Common myeloid progenitor, CD34-positive (primary cell): Measurements from ENCODE around the gene CPSF4.
"Not testable (repeated sequence)": the region's sequence is repeated elsewhere in the genome, so short reads cannot be mapped to it uniquely, and the experiment has no call there.

Experiments used
- CTCF ChIA-PET: fragments of 350-600 bp; sonication (Branson Sonifier 250); formaldehyde crosslinking; loops from one replicate; lab custom pipeline; 2021; ENCODE audit warnings: antibody characterized with exemption; lab: Charles Lee
- POLR2A ChIA-PET: fragments of 350-600 bp; sonication (Branson Sonifier 250); formaldehyde crosslinking; loops from one replicate; lab custom pipeline; 2021; ENCODE audit warnings: antibody characterized with exemption; lab: Charles Lee
- DNase-seq, 3 donors: peaks; one replicate each; pipeline versions ENCODE4 v3.0.0 to v3.0.0-alpha.2; 2013
- H3K27ac ChIP-seq, 2 experiments: 1 replicate in 1 of 2; 2 replicates in 1 of 2; pipeline ENCODE4 v1.7.0; 2013; ENCODE audit warnings: inconsistent platforms in 2 of 2, low read length in 2 of 2, mild to moderate bottlenecking in 2 of 2, low read depth in 1 of 2, moderate library complexity in 1 of 2; ENCODE audit not compliant: severe bottlenecking in 2 of 2, insufficient read depth in 1 of 2, poor library complexity in 1 of 2
- H3K27me3 ChIP-seq, 5 experiments: replicated peaks in 2 of 5; 1 replicate in 3 of 5; 2 replicates in 2 of 5; pipeline versions ENCODE4 v1.6.1 to v1.7.0; 2013; ENCODE audit warnings: low read length in 4 of 5, mild to moderate bottlenecking in 2 of 5, moderate library complexity in 2 of 5, inconsistent platforms in 1 of 5; ENCODE audit not compliant: insufficient read depth in 5 of 5, control insufficient read depth in 4 of 5
- H3K36me3 ChIP-seq, 4 experiments: 1 replicate in 2 of 4; 2 replicates in 2 of 4; pipeline versions ENCODE4 v1.6.1 to v1.7.0; 2013; ENCODE audit warnings: low read length in 3 of 4, control low read depth in 1 of 4, mild to moderate bottlenecking in 1 of 4; ENCODE audit not compliant: control insufficient read depth in 4 of 4, insufficient read depth in 4 of 4
- H3K4me1 ChIP-seq, 4 experiments: 1 replicate in 3 of 4; 2 replicates in 1 of 4; pipeline versions ENCODE4 v1.6.1 to v1.7.1; 2013; ENCODE audit warnings: low read length in 3 of 4, mild to moderate bottlenecking in 3 of 4, control low read depth in 1 of 4, inconsistent platforms in 1 of 4, moderate library complexity in 1 of 4; ENCODE audit not compliant: control insufficient read depth in 4 of 4, insufficient read depth in 4 of 4; ENCODE audit errors: control extremely low read depth in 1 of 4
- H3K4me3 ChIP-seq, 7 experiments: 1 replicate in 4 of 7; 2 replicates in 3 of 7; pipeline versions ENCODE4 v1.5.1 to v1.7.0; 2013; ENCODE audit warnings: mild to moderate bottlenecking in 7 of 7, low read length in 6 of 7, moderate library complexity in 6 of 7, inconsistent platforms in 2 of 7, low read depth in 2 of 7, control low read depth in 1 of 7; ENCODE audit not compliant: insufficient read depth in 4 of 7, control insufficient read depth in 1 of 7; ENCODE audit errors: extremely low read depth in 1 of 7
- H3K9me3 ChIP-seq, 5 experiments: 1 replicate in 4 of 5; 2 replicates in 1 of 5; pipeline versions ENCODE4 v1.6.1 to v1.7.1; 2013; ENCODE audit warnings: low read length in 4 of 5, mild to moderate bottlenecking in 2 of 5, inconsistent platforms in 1 of 5, low read depth in 1 of 5, moderate library complexity in 1 of 5; ENCODE audit not compliant: control insufficient read depth in 4 of 5, insufficient read depth in 2 of 5; ENCODE audit errors: control extremely low read depth in 1 of 5
- WGBS: methylation state at CpG from one replicate; pipeline ENCODE4 v1.1.5; 2013; ENCODE audit not compliant: insufficient coverage; 5-methylcytosine and 5-hydroxymethylcytosine counted together

The CPSF4 gene

GRCh38 chr7:99422625-99423024 lies 16.1 kb upstream of the CPSF4 start:
- ChIA-PET CTCF (interaction anchor here (0.6 kb wide), 1 partner anchor 1148 kb away, joined by 3 read pairs; no protein-coding TSS in a partner anchor), POLR2A (interaction anchor here (0.9 kb wide), 1 partner anchor 14 kb away, joined by 5 read pairs; the partner anchor contains the start of genes BUD31 and PDAP1)
- Histone ChIP-seq H3K27me3 (no peaks in the 10 kb centered on the region), H3K27ac (no peak overlapping the region), H3K9me3 (no peaks in the 10 kb centered on the region), H3K36me3 (peaks cover 5 to 71% (median 52%) of the 10 kb centered on the region in 4 experiments), H3K4me3 (no peak overlapping the region), H3K4me1 (no peaks in the 10 kb centered on the region)
- DNase-seq = no peak
- WGBS = 100% methylated on average over 5 of the region's 5 CpGs

GRCh38 chr7:99424932-99425730 lies 13.6 kb upstream of the CPSF4 start:
- Histone ChIP-seq H3K36me3 (peaks cover 3 to 63% (median 46%) of the 10 kb centered on the region in 4 experiments), H3K27ac (no peak overlapping the region), H3K9me3 (no peaks in the 10 kb centered on the region), H3K4me1 (no peaks in the 10 kb centered on the region), H3K27me3 (no peaks in the 10 kb centered on the region), H3K4me3 (no peak overlapping the region)
- no peak for DNase-seq
- ChIA-PET CTCF (no interaction called here), POLR2A (no interaction called here)
- 94% methylated on average over 22 of the region's 24 CpGs for WGBS

- Histone ChIP-seq H3K27ac (no peak overlapping the region), H3K4me3 (no peak overlapping the region), H3K27me3 (no peaks in the 10 kb centered on the region), H3K4me1 (no peaks in the 10 kb centered on the region), H3K9me3 (no peaks in the 10 kb centered on the region), H3K36me3 (peaks cover 6 to 60% (median 45%) of the 10 kb centered on the region in 4 experiments)
- POLR2A ChIA-PET = no interaction called here
- DNase-seq = no peak
- 95% methylated on average over 10 of the region's 10 CpGs for WGBS
- CTCF ChIA-PET = interaction anchor here (1.1 kb wide), 1 partner anchor 9 kb away, joined by 6 read pairs; no protein-coding TSS in a partner anchor
Observed at GRCh38 chr7:99428972-99429566, 9.7 kb upstream of the CPSF4 start.

GRCh38 chr7:99429756-99430155 lies 9.0 kb upstream of the CPSF4 start:
- CTCF ChIA-PET = interaction anchor here (1.0 to 1.2 kb wide), 3 partner anchors 10 to 16 kb away, joined by 3 to 6 read pairs (median 3); no protein-coding TSS in a partner anchor

GRCh38 chr7:99431756-99432540 lies 6.8 kb upstream of the CPSF4 start:
- DNase-seq, CTCF ChIA-PET, H3K27me3 ChIP-seq, H3K27ac ChIP-seq, H3K4me3 ChIP-seq, H3K9me3 ChIP-seq, H3K4me1 ChIP-seq: not testable (repeated sequence)
- 97% methylated on average over 12 of the region's 13 CpGs for WGBS
- POLR2A ChIA-PET = interaction anchor here (0.7 kb wide), 1 partner anchor 34 kb away, joined by 3 read pairs; no protein-coding TSS in a partner anchor
- H3K36me3 ChIP-seq = peaks cover 5 to 52% (median 42%) of the 10 kb centered on the region in 4 experiments

More at GRCh38 chr7:99429756-99430155, 9.0 kb upstream of the CPSF4 start:
- Histone ChIP-seq H3K4me3 (no peak overlapping the region), H3K36me3 (peaks cover 6 to 58% (median 45%) of the 10 kb centered on the region in 4 experiments), H3K27me3 (no peaks in the 10 kb centered on the region), H3K4me1 (no peaks in the 10 kb centered on the region), H3K9me3 (no peaks in the 10 kb centered on the region), H3K27ac (no peak overlapping the region)
- POLR2A ChIA-PET = no interaction called here
- 95% methylated on average over 6 of the region's 8 CpGs for WGBS
- no peak for DNase-seq

- 90% methylated on average over 2 of the region's 9 CpGs for WGBS
- H3K9me3 ChIP-seq = no peaks in the 10 kb centered on the region
- H3K4me1 ChIP-seq = peaks cover 0 to 9% (median 4%) of the 10 kb centered on the region in 4 experiments
- no peaks in the 10 kb centered on the region for H3K27me3 ChIP-seq
- CTCF ChIA-PET = interaction anchor here (0.6 kb wide), 1 partner anchor 63 kb away, joined by 3 read pairs; no protein-coding TSS in a partner anchor
- H3K36me3 ChIP-seq = peaks cover 5 to 51% (median 42%) of the 10 kb centered on the region in 4 experiments
- no peak for DNase-seq
- no peak overlapping the region for H3K4me3 ChIP-seq
- POLR2A ChIA-PET = no interaction called here
- H3K27ac ChIP-seq = no peak overlapping the region
Observed at GRCh38 chr7:99433158-99433557, 5.6 kb upstream of the CPSF4 start.
